HG03457 (cell line): ENCODE results near the gene RPL29.
"Not testable (repeated sequence)": the region's sequence is repeated elsewhere in the genome, so short reads cannot be mapped to it uniquely, and the experiment has no call there.

ENCODE experiments used
- ATAC-seq: cut with Tn5 transposase; IDR thresholded peaks from one replicate; pipeline ENCODE4 v1.9.1; 2021; ENCODE audit warnings: moderate number of reproducible peaks; ENCODE audit not compliant: unreplicated experiment

Gene RPL29

DNA sequence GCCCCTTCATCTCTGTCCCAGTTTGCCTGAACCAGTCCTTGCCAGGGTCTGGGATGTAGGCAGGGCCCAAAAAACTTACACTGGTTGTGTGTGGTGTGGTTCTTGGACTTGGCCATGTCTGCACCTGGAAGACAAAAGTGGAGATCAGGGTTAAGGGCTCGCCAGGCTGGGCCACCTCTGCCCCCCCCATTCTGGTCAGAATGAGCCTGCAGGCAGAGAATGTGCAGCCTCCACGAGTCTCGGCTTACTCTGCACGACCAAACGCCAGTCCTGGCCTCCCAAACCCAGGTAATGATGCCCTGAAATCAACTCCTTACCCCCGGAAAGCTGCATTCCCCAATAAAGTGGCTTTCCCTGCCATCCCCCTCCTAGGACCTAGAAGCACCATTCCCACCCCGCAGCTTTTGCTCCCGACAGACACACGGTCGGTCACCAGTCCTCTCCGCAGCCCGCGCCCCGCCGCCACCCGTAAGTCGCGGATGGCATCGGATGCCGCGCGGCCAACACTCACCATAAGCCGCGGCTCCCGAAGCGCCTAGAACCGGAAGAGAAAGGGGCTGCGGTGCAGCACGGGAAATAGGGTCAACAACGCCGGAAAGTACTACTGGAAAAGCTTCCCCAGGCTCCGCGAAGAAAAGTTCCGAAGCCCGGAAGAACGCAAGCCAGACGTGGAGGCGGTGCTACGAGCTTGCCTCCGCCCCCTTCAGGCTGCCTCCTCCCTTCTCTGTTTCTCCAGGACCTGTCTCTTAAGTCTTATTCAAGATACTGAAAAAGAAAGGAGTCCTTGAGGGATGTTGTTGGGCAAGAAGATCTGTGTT is at the start of gene RPL29:
Gene RPL29 (minus strand): TSS at position 550 of the 818 bp plus-strand sequence. CDS start 434 bp downstream, at position 116.
- peak; percentile 56 for ATAC-seq

DNA sequence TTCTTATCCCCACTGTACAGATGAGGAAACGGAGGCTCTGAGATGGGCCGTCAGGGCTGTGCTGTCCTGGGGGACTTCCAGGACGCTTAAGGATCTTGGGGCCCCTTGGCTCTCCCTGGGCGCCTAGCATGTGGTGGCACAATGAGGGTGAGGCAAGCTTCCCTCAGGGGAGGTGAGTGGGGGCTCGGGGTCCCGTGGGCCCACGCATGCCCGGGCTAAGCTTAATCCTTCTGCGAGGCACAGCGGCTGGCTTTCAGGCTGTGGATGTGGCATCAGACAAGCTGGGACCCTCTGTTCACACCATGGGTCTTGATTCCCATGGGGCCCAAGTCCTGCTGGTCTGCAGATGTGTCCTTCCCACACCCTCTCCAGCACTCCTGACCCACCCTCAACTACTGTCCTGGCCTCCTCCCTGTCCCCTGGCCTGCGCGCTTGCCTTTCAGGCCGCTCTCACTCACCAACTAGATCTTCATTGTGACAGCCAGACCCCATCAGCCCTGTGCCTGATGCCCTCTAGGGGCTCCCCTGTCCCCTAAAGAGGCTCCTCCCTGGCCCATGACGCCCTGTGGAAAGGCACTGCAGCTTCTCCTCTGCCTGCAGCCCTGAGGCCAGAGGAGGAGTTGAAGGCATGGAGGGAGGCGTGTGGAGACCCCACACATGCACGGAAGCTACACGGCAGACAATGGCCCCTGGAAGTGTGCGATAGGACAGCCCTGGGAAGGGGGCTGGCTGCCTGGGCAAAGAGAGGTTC is 49.3 kb upstream of the RPL29 start:
- no peak for ATAC-seq

DNA sequence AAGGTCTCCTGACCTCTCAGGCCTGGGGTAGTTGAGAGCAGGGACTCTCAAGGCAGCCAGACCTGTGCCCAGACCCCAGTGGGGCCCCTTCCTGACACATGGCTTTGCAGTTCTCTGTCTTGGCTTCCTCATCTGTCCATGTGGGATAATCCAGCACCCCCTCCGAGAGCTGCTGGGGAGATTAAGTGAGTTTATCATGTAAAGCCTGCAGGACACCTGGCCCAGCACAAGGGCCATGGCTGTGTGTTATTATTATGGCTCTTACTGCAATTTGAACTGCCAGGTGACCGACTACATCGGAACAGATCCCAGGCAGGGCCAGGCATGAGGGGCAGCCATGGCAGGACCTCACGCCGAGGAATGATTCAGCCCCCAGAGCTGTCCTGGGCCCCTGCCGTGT is 48.1 kb upstream of the RPL29 start:
- ATAC-seq = no peak

DNA sequence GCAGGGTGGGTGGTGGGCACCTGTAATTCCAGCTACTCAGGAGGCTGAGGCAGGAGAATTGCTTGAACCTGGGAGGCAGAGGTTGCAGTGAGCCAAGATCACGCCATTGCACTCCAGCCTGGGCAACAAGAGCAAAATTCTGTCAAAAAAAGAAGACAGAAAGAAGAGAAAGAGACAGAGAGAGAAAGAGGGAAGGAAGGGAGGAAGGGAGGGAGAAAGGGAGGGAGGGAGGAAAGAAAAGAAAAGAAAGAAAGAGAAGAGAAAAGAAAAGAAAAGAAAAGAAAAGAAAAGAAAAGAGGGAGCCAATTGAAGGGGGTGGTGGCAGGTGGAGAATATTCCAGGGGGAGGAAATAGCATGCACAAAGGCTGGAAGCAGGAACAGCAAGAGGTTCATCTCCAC is 47.3 kb upstream of the RPL29 start:
- not testable (repeated sequence) for ATAC-seq

DNA sequence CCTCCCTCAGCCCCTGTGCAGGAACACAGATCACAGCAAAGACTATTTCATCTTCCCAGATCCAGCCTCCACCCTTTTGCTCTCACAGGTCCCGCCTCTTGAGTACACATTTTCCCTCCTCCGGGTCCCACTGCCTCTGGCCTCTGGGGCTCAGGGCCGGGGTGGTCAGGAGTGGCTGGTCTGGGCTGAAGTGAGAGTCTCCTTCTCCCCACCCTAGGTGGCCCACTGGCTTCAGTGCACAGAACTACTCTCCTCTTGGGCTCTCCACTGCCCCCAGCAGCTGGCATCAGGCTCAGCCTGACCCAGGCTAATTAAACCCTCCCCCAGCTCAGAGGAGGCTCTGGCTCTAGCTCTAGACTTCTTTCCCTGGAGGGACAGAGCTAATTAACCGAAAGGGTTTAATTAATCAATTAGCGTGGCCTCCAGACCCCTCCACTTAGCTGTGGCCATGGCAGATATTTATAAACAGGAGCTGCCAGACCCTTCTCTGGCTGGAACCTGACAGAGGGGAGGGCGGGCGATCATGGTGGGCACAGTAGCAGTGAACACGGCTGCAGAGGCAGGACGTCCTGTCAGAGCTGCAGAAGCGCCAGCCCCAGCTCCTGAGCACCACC is 45.5 kb upstream of the RPL29 start:
- no peak for ATAC-seq

DNA sequence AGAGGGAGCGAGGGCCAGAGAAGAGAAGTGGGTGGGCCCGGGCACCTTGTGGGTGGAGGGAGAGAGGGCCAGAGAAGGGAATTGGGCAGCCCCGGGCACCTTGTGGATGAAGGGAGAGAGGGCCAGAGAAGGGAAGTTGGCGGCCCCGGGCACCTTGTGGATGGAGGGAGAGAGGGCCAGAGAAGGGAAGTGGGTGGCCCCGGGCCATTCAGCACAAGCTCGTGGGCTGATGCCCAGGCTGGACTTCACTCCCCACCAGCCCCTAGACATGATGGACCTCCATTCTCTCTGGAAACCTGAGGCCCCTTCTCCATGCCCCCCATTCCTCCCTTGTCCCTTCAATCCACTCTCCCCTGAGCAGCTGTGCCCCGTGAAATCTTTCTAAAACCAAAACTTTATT is 44.9 kb upstream of the RPL29 start:
- ATAC-seq = no peak

DNA sequence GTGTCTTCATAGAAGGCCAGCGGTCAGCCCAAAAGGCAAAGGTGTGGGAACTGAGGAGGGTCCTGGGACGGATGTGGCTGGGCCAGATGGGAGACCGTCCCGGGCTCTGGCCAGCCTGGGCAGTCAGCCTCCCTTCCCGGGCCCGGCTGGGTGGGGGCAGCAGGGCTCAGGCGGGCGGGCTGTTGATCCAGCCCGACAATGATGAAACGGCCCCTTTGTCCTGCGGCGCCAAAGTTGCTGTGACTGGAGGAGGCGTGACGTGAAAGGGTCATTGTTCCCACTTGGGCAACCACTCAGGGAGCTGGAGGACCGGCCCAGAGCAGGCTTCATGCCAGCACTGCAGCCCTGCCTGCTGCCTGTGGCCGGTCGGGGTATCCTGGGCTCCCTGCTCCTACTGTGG is 44.2 kb upstream of the RPL29 start:
- no peak for ATAC-seq

DNA sequence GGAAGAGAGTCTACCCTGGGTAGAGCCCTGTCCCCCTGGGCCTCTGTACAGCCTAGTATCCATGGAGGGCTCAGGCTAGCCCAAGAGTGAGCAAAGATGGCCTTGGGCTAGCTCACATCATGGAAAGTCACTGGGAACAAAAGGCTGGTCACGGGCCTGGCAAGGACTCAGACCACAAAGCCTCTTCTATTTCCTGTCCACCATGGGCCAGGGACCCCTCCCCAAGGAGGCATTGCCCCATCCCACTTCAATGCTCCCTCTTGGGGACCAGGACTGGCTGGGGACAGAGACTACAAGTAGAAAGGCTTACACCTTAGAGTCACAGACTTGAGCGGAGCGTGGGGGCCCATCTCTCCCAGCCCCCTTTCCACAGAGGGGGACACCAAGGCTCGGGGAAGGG is 43.7 kb upstream of the RPL29 start:
- no peak for ATAC-seq

DNA sequence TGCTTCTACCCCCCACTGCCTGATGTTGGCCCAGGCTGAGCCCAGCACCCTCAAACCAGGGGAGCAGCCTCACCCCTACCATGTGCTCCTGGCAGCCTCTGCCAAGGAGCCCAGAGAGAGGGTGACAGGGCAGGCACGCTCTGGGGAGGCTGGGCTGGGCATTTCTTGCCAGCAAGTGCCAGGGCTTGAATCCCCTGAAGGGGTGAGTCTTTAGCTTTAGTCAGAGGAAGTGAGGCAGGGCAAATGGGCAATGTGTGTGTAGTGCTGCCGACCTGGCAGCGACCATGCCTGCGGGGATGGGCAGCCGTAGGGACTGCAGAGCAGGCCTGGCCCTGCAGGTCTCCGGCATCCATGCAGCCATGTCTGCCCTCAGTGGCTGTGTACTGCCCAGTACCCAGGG is 42.5 kb upstream of the RPL29 start:
- no peak for ATAC-seq

DNA sequence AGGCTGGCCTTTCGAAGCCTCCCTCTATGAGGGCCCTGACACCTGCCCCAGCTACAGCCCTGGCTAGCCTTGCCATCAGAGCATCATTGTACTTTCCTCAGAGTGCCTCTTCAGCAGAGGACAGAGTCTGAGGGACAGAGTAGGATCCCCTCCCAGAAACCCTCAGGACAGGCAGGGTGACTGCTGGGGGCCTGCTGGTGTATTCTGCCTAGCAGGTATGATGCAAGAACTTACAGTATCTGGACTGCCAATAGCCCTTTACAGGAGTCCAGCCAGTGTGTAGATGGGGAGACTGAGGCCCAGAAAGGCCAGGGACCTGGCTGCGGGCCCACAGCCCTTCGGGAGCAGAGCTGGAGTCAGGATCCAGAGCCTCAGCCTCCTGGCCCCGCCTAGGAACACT is 41.6 kb upstream of the RPL29 start:
- ATAC-seq = no peak

DNA sequence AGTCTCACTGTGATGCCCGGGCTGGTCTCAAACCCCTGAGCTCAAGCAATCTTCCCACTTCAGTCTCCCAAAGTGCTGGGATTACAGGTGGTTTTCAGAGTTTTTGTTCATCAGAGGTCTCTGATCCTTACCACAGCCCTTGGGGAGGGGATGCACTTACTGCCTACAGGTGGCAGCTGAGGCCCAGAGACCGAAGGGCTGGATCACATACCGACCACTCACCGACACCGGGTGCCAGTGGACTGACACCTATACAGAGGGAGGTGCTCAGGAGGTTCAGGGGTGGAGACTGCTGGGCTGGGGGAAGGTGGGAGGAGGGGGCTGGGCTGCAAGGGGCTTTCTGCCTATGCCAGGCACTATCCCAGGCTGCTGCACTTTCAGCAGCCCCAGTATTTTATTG is 41.1 kb upstream of the RPL29 start:
- no peak for ATAC-seq

DNA sequence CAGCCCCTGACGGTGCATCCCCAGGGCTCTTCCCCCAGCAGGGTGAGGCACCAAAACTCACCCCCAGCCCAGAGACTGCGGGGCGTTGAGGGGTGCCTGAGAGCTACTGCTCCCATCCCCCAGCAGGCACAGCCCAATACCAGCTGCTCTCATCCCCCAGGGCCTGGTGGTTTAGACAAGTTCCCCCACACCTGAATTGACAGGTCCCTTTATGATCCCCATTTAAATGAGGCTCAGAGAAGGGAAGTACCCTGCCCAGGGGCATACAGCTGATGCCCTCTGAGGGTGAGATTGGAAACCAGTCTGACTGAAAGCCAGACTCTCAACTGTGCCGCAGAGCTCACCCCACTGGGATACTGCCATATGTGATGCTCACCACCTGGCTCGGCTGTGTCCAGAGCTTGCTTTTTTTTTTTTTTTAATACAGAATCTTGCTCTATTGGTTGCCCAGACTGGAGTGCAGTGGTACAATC is 40.6 kb upstream of the RPL29 start:
- ATAC-seq = peak; percentile 63

DNA sequence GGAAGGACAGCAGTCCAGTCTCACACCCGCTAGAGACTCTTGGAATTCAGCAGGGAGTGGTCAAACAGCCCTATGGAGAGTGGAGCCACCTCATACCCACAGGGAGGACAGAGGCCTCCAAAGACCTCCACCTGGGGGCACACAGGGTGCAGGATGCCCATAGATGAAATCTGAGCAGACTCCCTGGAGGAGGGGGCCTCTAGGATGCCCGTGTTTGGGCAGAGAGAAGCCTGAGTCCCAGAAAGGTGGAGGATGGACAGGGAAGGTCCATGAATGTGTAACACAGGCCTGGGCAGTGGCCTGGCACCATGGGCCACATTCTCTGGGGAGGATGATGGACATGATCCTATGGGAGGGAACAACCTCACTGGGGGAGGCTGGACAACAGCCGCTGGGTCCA is 39.0 kb upstream of the RPL29 start:
- no peak for ATAC-seq

DNA sequence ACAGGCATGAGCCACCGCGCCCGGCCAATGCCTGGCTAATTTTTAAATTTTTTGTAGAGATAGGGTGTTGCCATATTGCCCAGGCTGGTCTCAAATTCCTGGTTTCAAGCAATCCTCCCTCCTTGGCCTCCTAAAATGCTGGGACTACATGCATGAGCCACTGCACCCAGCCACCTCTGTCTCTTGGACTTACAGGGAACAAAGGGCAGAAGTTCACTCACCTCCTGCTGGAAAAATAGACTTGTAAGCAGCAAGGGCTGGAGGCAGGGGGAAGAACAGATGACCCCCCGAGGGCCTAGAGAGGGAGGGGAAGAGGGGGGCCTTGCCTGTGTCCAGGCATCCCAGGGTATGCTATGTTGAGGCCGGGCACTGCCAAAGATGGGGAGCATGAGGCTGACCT is 38.5 kb upstream of the RPL29 start:
- ATAC-seq = no peak

DNA sequence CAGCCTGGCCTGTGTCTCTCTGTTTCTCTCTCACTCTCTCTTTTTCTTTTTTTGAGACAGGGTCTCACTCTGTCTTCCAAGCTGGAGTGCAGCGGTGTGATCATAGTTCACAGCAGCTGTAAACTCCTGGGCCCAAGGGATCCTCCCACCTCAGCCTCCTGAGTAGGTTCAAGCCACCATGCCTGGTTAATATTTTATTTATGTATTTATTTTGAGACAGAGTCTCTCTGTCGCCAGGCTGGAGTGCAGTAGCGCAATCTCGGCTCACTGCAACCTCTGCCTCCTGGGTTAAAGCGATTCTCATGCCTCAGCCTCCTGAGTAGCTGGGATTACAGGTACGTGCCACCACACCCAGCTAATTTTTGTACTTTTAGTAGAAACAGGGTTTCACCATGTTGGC is 38.1 kb upstream of the RPL29 start:
- ATAC-seq = not testable (repeated sequence)

DNA sequence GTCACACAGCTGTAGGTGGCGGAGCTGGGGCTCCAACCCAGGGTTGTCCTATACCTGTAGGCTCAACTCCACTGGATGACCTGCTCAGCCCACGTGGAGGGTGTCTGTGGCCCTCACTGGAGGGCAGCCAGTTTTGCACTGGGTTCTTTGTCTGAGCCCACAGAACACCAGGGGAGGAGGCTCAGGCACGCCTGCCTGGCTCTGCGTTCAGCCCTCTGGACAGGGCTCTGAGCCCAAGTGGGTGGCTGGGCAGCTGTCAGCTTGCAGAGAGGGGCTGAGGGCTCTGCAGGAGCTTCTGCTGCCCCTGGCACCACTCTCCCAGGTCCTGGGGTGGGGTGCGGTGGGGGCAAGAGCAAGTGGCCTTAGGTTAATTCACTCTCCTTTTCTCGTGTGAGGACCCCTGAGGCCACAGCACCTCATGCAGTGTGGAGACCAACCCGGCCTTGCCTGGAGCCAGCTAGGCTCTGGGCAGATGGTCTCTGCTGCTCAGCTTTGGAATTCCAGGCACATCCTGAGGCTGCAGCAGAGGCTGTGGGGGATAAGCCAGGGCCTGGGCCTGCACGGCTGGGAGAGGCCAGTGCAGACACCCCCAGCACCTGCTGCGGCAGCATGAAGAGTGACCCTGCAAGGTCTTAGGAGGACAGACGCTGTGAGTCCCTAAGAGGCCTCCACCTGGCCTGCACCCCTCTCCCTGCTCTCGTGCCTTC is 37.2 kb upstream of the RPL29 start:
- ATAC-seq = no peak

DNA sequence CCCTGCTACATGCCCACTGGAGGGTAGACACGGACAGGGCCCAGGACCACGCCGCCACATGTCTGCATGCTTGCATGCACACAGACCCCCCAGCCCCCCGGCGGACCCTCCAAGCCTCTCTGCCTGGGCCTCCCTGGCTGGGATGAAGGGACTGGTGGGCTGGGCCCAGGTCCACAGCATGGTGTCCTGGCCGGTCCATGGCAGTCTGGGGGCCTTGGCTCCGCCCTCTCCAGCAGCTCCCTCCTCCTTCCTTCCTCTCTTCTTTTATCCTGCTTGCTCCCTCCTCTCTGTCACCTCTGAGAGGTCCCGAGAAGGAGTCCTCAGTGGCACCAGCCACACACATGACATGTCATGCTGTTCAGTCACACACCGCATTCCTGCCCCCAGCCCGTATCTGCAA is 36.2 kb upstream of the RPL29 start:
- no peak for ATAC-seq

DNA sequence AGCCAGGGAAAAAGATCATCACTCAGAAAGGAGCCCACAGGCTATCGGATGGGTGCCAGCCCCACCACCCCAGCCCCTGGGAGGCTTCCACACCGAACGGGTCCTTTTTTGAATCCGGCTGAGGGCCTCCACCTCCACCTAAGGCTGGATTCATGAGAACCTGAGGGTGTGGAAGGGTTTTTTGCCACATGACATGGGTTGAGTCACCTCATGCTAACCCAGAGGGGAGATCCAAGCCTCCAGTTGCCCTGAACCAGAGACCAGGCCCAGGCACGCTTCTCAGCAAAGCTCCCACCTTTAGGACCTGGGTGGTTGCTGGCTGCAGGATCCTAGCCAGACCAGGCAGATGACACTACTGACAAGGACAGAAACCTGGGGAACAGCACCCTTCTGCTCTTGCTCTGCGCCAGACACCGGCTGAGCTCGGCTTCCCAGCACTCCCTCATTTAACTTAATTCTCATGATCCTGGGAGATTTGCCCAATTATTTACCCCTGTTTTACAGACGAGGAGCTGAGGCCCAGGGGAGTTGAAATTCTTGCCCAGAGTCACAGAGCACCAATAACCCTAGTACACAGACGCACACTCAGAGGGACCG is 35.1 kb upstream of the RPL29 start:
- no peak for ATAC-seq

DNA sequence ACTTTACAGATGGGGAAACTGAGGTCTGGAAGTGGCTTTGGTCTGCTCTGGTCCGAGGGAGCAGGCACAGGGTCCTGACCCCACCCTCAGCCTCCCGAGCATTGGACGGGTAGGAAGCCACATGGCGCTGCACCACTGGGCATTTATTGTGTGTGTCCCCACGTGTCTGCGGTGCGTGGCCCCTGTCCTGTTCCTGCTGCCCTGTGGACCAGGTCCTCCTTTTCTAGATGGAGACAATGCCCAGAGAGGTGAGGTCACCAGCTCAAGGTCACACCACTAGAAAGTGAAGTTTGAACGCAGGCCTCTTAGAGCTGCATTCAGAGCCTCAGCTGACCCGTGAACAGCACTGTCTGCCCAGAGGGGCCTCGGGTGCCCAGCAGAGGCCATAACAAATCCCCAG is 33.8 kb upstream of the RPL29 start:
- ATAC-seq = no peak

DNA sequence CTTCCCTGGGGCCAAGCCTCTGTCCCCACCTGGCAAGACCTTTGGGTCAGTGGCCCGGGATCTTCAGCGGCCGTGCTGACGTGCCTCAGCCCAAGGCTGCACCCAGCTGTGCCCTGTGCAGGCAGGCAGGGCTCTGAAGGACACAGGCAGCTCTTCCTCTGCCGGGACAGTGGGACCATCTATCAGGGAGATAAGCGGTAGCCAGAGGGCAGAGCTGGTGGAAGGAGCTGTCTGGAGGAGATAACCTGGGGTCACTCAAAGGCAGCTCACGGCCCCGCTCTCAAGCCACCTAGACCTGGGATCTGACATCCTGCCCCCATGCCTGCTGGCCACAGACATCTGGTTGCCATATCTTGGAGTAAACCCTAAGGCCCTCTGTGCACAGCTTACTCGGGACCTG is 33.4 kb upstream of the RPL29 start:
- no peak for ATAC-seq

DNA sequence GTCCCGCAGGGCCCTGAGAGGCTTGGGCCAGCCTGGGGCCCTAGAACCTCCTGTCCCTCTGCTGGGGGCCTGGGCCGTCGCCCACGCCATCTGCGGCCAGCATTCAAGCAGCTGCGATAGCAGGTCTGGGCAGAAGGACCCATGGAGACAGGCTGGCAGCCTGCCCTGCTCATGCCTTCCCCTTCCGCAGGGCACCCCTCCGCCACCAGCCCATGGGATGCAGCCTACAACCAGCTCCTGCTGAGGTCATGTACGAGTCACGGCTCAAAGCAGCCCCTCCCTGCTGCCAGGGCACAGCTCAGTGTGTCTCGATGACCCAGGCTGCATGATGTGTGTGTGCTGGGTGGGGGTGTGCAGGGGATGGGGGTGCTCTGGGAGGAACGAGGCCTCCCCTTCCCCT is 32.9 kb upstream of the RPL29 start:
- ATAC-seq = no peak
